Retina (tissue), 1 donor: ENCODE data around the gene SLC38A6.
"Not testable (repeated sequence)": the region's sequence is repeated elsewhere in the genome, so short reads cannot be mapped to it uniquely, and the experiment has no call there.

Experiments used
- DNase-seq: peaks from one replicate; pipeline ENCODE4 v3.0.0-alpha.2; 2016

The SLC38A6 gene

GRCh38 chr14:61063461-61063860 is 82.4 kb downstream of the SLC38A6 start:
- DNase-seq: no peak

- DNase-seq: no peak
These were observed 83.2 kb downstream of the SLC38A6 start for GRCh38 chr14:61064210-61064609.

DNA sequence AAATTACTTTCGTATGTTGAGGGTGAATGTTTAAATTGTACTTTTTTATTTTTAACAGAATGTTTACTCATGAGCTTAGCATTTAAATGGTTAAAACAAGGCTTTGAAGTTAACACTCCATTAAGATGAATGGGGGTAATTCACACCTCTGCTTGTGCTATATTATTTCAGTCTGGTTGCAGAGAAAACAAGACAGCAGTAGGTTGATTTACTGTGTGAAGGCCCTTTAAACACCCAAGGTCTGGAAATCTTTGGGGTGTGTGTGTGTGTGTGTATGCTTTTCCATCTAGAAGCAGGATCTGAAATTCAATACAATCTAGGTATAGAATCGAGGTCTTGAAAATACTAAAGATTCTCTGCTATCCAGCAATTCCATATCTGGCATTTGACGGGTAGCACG is 83.8 kb downstream of the SLC38A6 start:
- DNase-seq: no peak

GRCh38 chr14:61065656-61066055 is 84.6 kb downstream of the SLC38A6 start:
- DNase-seq: no peak

GRCh38 chr14:61072442-61072841 is 91.4 kb downstream of the SLC38A6 start:
- not testable (repeated sequence) for DNase-seq

DNA sequence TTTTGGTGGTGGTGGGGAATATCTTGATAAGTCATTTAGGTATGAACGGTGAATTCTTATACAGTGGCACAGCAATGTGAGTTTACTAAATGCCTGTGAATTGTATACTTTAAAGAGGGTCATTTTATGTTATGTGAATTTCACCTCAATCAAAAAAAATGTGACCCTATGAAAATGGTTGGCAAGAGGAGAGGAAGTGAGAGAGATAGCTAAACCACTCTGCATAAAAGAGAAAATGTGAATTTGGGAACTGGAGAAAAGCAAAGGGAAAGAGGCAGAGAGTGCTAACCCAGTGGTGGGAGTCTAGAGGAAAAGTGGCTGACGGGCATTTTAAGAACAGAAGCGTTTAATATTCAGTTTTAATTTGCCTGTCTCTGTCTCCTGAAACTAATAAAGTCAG is 93.8 kb downstream of the SLC38A6 start:
- DNase-seq: no peak

GRCh38 chr14:61076556-61076955 is 95.5 kb downstream of the SLC38A6 start:
- DNase-seq: no peak

DNA sequence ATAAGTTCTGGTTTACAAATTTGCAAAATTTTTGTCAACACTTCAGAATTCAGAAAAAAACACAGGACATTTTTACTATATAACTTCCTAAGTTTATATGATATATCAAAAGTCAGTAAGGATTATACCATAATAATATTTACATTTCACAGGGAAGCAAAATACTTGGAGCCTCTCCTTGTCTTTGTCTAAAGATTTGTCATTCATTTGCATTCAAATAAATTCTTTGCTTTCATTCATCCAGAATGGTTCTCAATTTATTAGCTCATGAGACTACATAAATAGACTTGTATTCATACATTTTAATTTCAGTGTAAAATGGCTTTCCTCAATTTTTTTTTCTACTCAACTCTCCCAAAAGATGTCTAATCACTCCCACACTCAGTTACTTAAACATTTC is 96.4 kb downstream of the SLC38A6 start:
- no peak for DNase-seq

GRCh38 chr14:61077951-61078720 is 97.1 kb downstream of the SLC38A6 start:
- DNase-seq: no peak

DNA sequence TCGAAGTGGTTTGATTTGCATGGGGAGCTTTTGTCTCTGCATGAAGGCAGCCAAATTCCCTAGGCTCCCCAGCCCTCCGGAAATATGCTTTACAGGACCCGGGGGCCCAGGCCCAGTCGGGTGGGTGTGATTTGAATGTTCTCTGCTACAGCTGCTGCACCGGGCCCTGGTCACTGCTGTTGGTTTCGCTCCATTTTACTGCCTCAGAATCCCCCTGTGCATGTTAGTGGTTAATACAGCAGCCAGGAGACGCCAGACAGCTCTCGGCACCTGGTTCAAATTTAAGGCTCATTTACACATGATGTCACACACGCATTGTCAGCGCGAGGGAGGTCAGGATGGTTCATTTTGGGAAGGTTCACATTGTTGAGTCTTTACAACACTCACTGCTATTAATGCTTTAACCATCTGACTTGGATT is 99.6 kb downstream of the SLC38A6 start:
- no peak for DNase-seq

DNA sequence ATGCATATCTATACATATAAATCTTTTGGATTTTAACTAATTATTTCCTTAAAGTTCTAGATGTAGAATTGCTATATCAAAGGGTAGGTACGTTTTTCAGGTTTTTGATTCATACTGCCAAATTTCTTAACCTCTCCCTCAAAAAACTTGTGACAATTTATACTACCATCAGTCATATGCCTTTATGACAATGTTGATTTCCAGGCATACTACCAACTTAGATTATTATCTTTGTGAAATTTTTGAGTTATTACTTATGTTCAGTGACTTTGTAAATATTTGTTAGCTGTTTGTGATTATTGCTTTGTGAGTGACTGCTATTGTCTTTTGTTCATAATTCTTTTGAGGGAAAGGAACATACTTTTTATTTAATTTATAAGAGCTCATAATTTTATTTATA is 107.0 kb downstream of the SLC38A6 start:
- no peak for DNase-seq

GRCh38 chr14:61089126-61089750 is 108.2 kb downstream of the SLC38A6 start:
- DNase-seq: no peak

DNA sequence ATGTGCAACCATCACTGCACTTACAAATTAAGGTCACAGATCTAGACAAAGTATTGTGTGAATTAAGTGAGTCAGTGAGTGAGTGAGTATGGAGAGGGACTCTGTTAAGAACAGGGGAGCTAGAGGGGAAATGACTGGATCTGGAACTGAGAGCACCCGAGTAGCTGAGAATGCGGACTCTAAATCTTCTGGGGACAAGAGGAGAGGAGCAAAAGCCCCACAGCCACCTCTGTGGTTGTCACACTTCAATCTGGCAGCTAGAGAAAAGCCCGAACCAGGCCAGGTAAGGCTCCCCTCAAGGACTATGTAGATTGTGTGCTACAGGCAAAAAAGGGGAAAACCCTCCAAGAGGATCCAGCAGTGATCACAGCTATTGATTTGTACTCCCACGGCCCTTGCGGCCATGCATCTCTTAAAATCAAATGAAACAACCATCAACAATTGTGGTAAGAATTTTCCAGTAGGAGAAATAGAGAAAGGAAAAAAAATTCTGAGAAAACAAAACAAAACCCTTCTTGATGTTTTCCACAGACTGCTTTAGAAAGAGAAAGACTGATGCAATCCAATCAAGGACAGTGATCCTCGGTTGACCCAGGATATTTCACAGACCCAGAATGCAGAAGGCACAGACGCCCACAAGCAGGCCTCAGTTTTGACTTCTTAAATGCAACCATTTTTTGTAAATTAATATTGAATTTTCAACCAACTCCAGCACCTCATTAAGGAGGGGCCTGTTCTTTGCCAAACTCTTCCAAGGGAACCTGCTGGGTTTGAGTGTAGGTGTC is 109.6 kb downstream of the SLC38A6 start:
- no peak for DNase-seq

- DNase-seq: no peak
These were observed 110.7 kb downstream of the SLC38A6 start for GRCh38 chr14:61091657-61092273.

DNA sequence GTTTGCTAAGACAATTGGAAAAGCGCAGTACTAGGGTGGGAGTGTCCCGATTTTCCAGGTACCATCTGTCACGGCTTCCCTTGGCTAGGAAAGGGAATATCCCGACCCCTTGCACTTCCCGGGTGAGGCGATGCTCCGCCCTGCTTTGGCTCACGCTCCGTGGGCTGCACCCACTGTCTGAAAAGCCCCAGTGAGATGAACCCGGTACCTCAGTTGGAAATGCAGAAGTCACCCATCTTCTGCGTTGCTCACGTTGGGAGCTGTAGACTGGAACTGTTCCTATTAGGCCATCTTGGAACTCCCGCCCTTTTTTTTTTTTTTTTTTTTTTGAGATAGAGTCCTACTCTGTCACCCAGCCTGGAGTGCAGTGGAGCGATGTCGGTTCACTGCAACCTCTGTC is 117.1 kb downstream of the SLC38A6 start:
- not testable (repeated sequence) for DNase-seq

DNA sequence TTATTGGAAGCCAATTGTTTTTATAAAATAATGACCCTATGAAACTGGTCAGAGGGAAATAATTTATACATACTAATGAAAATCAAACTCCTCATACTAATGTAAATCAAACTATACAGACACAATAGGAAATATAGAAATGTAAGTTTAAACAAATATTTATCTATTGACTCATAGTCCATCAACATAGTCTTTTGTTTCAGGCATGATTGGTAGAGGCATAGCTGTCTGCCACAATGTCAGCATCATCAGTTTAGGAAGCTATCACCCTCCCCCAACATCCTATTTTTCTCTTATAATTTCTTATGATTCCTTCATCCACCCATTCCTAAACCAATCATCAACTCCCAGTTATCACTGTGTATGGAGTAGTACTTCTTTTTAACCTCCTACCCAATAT is 117.7 kb downstream of the SLC38A6 start:
- no peak for DNase-seq

DNA sequence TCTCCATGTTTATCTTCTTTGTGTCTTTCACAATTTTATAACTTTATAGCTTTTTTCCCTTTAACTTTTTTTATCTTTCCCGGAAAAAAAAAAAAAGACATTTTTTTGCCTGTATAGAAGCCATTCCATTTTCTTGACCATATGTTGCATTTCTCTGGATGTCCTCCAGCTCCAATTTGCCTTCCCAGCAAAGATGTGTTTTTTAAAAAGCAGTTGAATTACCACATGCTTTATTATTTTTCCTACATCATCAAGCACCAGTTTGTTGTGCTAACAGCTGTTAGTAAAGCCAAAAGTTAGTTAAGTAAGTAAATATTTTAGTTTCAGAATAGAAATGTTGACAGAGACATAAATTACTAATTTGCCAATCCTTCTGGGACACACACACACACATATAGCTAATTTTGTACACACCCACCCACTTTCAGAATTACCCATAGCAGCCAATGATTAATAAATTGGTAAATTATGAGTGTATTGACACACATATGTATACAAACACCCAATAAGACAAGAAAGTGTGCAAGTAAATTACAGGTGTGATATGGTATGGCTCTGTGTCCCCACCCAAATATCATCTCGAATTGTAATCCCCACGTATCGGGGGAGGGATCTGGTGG is 118.3 kb downstream of the SLC38A6 start:
- no peak for DNase-seq

DNA sequence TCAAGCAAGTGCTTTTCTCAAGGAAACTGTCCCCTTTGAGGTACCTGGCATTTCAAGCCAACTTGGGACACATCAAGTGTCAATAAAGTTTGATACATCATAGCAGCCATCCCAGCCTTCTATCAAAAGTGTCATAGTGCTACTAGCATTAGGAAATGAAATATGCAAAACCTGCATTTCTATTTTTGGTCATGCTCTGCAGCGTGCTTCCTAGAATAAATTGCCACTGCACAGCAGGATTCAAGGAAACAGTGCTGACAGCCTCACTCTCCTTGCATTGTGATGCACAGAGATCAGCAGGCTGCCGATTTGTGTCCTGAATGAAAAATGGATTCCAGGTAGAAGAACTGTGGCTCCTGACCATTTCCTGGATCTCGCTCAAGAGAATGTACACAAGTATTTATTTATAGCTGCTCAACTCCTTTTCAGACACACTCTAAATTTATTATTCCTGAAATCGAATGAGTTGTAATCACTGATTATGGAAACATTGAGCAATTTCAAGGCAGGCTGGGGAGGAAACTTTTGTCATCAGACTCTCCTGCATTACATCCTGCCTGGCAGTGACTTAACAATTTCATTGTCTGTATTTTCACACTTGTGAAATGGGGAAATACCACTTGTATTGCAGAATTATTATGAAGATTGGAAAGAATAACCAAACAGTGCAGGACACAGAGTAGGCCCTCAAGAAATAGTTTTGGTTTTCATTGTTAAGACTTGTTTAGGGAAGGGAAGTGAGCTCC is 120.9 kb downstream of the SLC38A6 start:
- no peak for DNase-seq
